ENCODE data around the gene AHCYL1. TPM values are rescaled to one million over a fixed set of nuclear protein-coding genes. Genes with fewer than 3 reads are reported as not detected.
A peak's percentile ranks its signal among the peaks of the same experiment; 100 is the strongest.

AHCYL1 gene
- total RNA-seq, 1 experiment from 2014 or later = 89.6 TPM

GRCh38 chr1:110005971-110006370 lies 21.4 kb downstream of the AHCYL1 start:
- ChIA-PET CTCF (interaction anchor here (0.7 kb wide), 1 partner anchor 516 kb away, joined by 4 read pairs; no protein-coding TSS in a partner anchor), POLR2A (ENCODE audit: low non-redundant PET) (no interaction called here)
- Histone ChIP-seq H3K4me3 (ENCODE audit: low read depth, low read length, poor library complexity, severe bottlenecking) (no peak overlapping the region), H3K36me3 (ENCODE audit: insufficient read depth, low read length, poor library complexity, severe bottlenecking) (peaks cover 24% of the 10 kb centered on the region), H3K27me3 (replicated peaks; ENCODE audit: insufficient read depth, low read depth, low read length, poor library complexity) (no peaks in the 10 kb centered on the region), H3K4me1 (ENCODE audit: insufficient read depth, low read length, poor library complexity, severe bottlenecking) (peaks cover 54% of the 10 kb centered on the region), H3K9me3 (ENCODE audit: low read depth, low read length, poor library complexity, severe bottlenecking) (no peaks in the 10 kb centered on the region), H3K27ac (ENCODE audit: low read depth, low read length, poor library complexity, severe bottlenecking) (no peak overlapping the region)
- no peak for DNase-seq (ENCODE audit: low spot score)
- intact Hi-C loops (cut with micrococcal nuclease; ENCODE audit: unreplicated experiment) = no loop called here
- no TSS peak for BruUV-seq (replicated peaks)
- TF ChIP-seq EZH2 (IDR thresholded peaks at IDR 0.05; ENCODE audit: borderline replicate concordance, low read depth, low read length, poor library complexity, severe bottlenecking) (no peak), CTCF (conservative IDR thresholded peaks at IDR 0.05; ENCODE audit: low read depth, low read length) (no peak)

GRCh38 chr1:110006516-110006915 lies 22.0 kb downstream of the AHCYL1 start:
- POLR2A ChIA-PET (ENCODE audit: low non-redundant PET) = no interaction called here
- CTCF ChIA-PET = interaction anchor here (0.7 to 1.4 kb wide), 2 partner anchors 22 to 517 kb away, joined by 4 to 5 read pairs; partner anchors contain the start of gene AHCYL1
- peaks cover 54% of the 10 kb centered on the region for H3K4me1 ChIP-seq (ENCODE audit: insufficient read depth, low read length, poor library complexity, severe bottlenecking)
- DNase-seq (ENCODE audit: low spot score) = no peak
- H3K27ac ChIP-seq (ENCODE audit: low read depth, low read length, poor library complexity, severe bottlenecking) = no peak overlapping the region
- no peaks in the 10 kb centered on the region for H3K27me3 ChIP-seq (replicated peaks; ENCODE audit: insufficient read depth, low read depth, low read length, poor library complexity)
- TF ChIP-seq CTCF (conservative IDR thresholded peaks at IDR 0.05; ENCODE audit: low read depth, low read length) (no peak), EZH2 (IDR thresholded peaks at IDR 0.05; ENCODE audit: borderline replicate concordance, low read depth, low read length, poor library complexity, severe bottlenecking) (no peak)
- H3K36me3 ChIP-seq (ENCODE audit: insufficient read depth, low read length, poor library complexity, severe bottlenecking) = peaks cover 30% of the 10 kb centered on the region
- H3K9me3 ChIP-seq (ENCODE audit: low read depth, low read length, poor library complexity, severe bottlenecking) = no peaks in the 10 kb centered on the region
- no TSS peak for BruUV-seq (replicated peaks)
- no peak overlapping the region for H3K4me3 ChIP-seq (ENCODE audit: low read depth, low read length, poor library complexity, severe bottlenecking)
- intact Hi-C loops (cut with micrococcal nuclease; ENCODE audit: unreplicated experiment) = no loop called here

- POLR2A ChIA-PET (ENCODE audit: low non-redundant PET) = no interaction called here
- Histone ChIP-seq H3K36me3 (ENCODE audit: insufficient read depth, low read length, poor library complexity, severe bottlenecking) (peaks cover 37% of the 10 kb centered on the region), H3K27ac (ENCODE audit: low read depth, low read length, poor library complexity, severe bottlenecking) (no peak overlapping the region)
These were observed 22.7 kb downstream of the AHCYL1 start for GRCh38 chr1:110007046-110007830.

More at GRCh38 chr1:110007046-110007830, 22.7 kb downstream of the AHCYL1 start:
- no peaks in the 10 kb centered on the region for H3K27me3 ChIP-seq (replicated peaks; ENCODE audit: insufficient read depth, low read depth, low read length, poor library complexity)
- H3K9me3 ChIP-seq (ENCODE audit: low read depth, low read length, poor library complexity, severe bottlenecking) = no peaks in the 10 kb centered on the region
- DNase-seq (ENCODE audit: low spot score) = peak; percentile 10
- peaks cover 51% of the 10 kb centered on the region for H3K4me1 ChIP-seq (ENCODE audit: insufficient read depth, low read length, poor library complexity, severe bottlenecking)
- no TSS peak for BruUV-seq (replicated peaks)
- intact Hi-C loops (cut with micrococcal nuclease; ENCODE audit: unreplicated experiment) = no loop called here
- CTCF ChIA-PET = interaction anchor here (0.7 to 1.4 kb wide), 2 partner anchors 23 to 245 kb away, joined by 3 to 5 read pairs; partner anchors contain the start of gene AHCYL1
- no peak overlapping the region for H3K4me3 ChIP-seq (ENCODE audit: low read depth, low read length, poor library complexity, severe bottlenecking)
- TF ChIP-seq CTCF (conservative IDR thresholded peaks at IDR 0.05; ENCODE audit: low read depth, low read length) = no peak
- TF ChIP-seq EZH2 (IDR thresholded peaks at IDR 0.05; ENCODE audit: borderline replicate concordance, low read depth, low read length, poor library complexity, severe bottlenecking) = no peak

All from A673 (cell line).